ENCODE results near the gene TFCP2L1.

DNA sequence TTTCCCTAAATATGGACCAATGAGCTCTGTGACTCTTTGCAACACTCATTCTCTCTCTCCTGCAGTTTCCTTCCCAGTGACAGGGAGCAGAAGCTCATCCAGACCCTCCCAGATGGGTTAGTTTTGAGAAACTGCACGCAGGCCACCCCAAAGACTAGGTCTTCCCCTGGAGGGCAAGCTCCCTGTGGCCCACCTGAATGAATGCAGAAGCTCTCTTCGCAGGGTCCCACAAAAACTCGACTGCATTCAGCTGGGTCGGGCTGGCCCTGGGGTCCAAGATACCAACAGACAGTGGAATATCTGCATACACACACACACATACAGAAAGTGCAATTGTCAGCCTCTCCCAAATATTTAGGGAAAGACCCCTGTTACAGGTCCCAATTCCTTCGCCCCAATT is 37.0 kb downstream of the TFCP2L1 start:
- TF ChIP-seq, protein P1, sequence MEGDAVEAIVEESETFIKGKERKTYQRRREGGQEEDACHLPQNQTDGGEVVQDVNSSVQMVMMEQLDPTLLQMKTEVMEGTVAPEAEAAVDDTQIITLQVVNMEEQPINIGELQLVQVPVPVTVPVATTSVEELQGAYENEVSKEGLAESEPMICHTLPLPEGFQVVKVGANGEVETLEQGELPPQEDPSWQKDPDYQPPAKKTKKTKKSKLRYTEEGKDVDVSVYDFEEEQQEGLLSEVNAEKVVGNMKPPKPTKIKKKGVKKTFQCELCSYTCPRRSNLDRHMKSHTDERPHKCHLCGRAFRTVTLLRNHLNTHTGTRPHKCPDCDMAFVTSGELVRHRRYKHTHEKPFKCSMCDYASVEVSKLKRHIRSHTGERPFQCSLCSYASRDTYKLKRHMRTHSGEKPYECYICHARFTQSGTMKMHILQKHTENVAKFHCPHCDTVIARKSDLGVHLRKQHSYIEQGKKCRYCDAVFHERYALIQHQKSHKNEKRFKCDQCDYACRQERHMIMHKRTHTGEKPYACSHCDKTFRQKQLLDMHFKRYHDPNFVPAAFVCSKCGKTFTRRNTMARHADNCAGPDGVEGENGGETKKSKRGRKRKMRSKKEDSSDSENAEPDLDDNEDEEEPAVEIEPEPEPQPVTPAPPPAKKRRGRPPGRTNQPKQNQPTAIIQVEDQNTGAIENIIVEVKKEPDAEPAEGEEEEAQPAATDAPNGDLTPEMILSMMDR (IDR thresholded peaks at IDR 0.05; ENCODE audit: insufficient read depth, low read length), result no peak
- TF ChIP-seq GABPA (IDR thresholded peaks at IDR 0.05; ENCODE audit: low read depth), result no peak
